A673 (cell line): ENCODE measurements around the gene ZC3H12A. TPM values are rescaled to one million over a fixed set of nuclear protein-coding genes. Genes with fewer than 3 reads are reported as not detected.

Experiments used
- BruUV-seq: library from RNA; stranded (reverse); fragments of 400-500 nt; replicated peaks from 2 replicates; lab custom pipeline; 2021; lab: Mats Ljungman, UMichigan
- CTCF ChIA-PET: fragments of 300-600 bp; sonication (Branson Sonifier 250); formaldehyde crosslinking; loops from one replicate; lab custom pipeline; 2022; ENCODE audit warnings: antibody characterized with exemption; lab: Charles Lee
- POLR2A ChIA-PET: fragments of 300-600 bp; sonication (Branson Sonifier 250); formaldehyde crosslinking; loops from one replicate; lab custom pipeline; 2022; ENCODE audit warnings: antibody characterized with exemption; ENCODE audit not compliant: low non-redundant PET; lab: Charles Lee
- DNase-seq: peaks from one replicate; pipeline ENCODE4 v3.0.0-alpha.2; 2015; ENCODE audit warnings: low spot score
- H3K27ac ChIP-seq: fragments of 200-600 bp; sonication (generic); 2 replicates; pipeline ENCODE4 v1.5.1; 2016; ENCODE audit warnings: mixed run types, low read depth, mild to moderate bottlenecking, mixed read lengths, antibody characterized with exemption, low read length; ENCODE audit not compliant: poor library complexity, severe bottlenecking
- H3K27me3 ChIP-seq: fragments of 200-600 bp; sonication (generic); replicated peaks from 2 replicates; pipeline ENCODE4 v1.6.1; 2017; ENCODE audit warnings: mixed run types, low read depth, mild to moderate bottlenecking, mixed read lengths, antibody characterized with exemption, low read length; ENCODE audit not compliant: insufficient read depth, poor library complexity
- H3K36me3 ChIP-seq: fragments of 200-600 bp; sonication (generic); 2 replicates; pipeline ENCODE4 v1.6.1; 2016; ENCODE audit warnings: mixed run types, mild to moderate bottlenecking, mixed read lengths, antibody characterized with exemption, low read length; ENCODE audit not compliant: insufficient read depth, poor library complexity, severe bottlenecking
- H3K4me1 ChIP-seq: fragments of 200-600 bp; sonication (generic); 2 replicates; pipeline ENCODE4 v1.6.1; 2017; ENCODE audit warnings: mixed run types, mild to moderate bottlenecking, mixed read lengths, antibody characterized with exemption, low read length; ENCODE audit not compliant: insufficient read depth, poor library complexity, severe bottlenecking
- H3K4me3 ChIP-seq: fragments of 200-600 bp; sonication (generic); 2 replicates; pipeline ENCODE4 v1.5.1; 2016; ENCODE audit warnings: low read depth, mixed run types, mild to moderate bottlenecking, mixed read lengths, low read length; ENCODE audit not compliant: poor library complexity, severe bottlenecking
- H3K9me3 ChIP-seq: fragments of 200-600 bp; sonication (generic); 2 replicates; pipeline ENCODE4 v1.6.1; 2016; ENCODE audit warnings: mixed run types, low read depth, mild to moderate bottlenecking, mixed read lengths, antibody characterized with exemption, low read length; ENCODE audit not compliant: poor library complexity, severe bottlenecking
- EZH2 ChIP-seq: fragments of 200-600 bp; sonication (generic); IDR thresholded peaks from 2 replicates; pipeline ENCODE4 v1.6.1; 2017; ENCODE audit warnings: borderline replicate concordance, low read depth, mild to moderate bottlenecking, mixed read lengths, antibody characterized with exemption, low read length; ENCODE audit not compliant: poor library complexity, severe bottlenecking
- intact Hi-C: fragments of 100-400 bp; cut with micrococcal nuclease; formaldehyde crosslinking; loops from one replicate; pipeline ENCODE4 v1.10.0; 2022; ENCODE audit not compliant: unreplicated experiment
- total RNA-seq: library from RNA; stranded (reverse); gene quantifications from 2 replicates; pipeline ENCODE4 v1.2.3, GENCODE V29; 2021
- TF ChIP-seq, protein P1 (sequence below): fragments of 300-800, 200-600 bp; sonication (generic); conservative IDR thresholded peaks from 2 replicates; pipeline ENCODE4 v1.5.1; 2017; ENCODE audit warnings: low read depth, mild to moderate bottlenecking, antibody characterized with exemption, low read length, moderate library complexity, mixed read lengths

Gene ZC3H12A
- total RNA-seq, 1 experiment from 2014 or later = 5.4 TPM

- no TSS peak for BruUV-seq
- H3K27me3 ChIP-seq = no peaks in the 10 kb centered on the region
- peaks cover 32% of the 10 kb centered on the region for H3K36me3 ChIP-seq
- ChIA-PET CTCF (interaction anchor here (0.6 kb wide), 1 partner anchor 15 kb away, joined by 6 read pairs; no protein-coding TSS in a partner anchor), POLR2A (no interaction called here)
- H3K9me3 ChIP-seq = no peaks in the 10 kb centered on the region
- no peak overlapping the region for H3K4me3 ChIP-seq
- H3K27ac ChIP-seq = no peak overlapping the region
- intact Hi-C loops = no loop called here
- TF ChIP-seq EZH2 = no peak
- TF ChIP-seq, protein P1, sequence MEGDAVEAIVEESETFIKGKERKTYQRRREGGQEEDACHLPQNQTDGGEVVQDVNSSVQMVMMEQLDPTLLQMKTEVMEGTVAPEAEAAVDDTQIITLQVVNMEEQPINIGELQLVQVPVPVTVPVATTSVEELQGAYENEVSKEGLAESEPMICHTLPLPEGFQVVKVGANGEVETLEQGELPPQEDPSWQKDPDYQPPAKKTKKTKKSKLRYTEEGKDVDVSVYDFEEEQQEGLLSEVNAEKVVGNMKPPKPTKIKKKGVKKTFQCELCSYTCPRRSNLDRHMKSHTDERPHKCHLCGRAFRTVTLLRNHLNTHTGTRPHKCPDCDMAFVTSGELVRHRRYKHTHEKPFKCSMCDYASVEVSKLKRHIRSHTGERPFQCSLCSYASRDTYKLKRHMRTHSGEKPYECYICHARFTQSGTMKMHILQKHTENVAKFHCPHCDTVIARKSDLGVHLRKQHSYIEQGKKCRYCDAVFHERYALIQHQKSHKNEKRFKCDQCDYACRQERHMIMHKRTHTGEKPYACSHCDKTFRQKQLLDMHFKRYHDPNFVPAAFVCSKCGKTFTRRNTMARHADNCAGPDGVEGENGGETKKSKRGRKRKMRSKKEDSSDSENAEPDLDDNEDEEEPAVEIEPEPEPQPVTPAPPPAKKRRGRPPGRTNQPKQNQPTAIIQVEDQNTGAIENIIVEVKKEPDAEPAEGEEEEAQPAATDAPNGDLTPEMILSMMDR = no peak
- no peak for DNase-seq
- peaks cover 13% of the 10 kb centered on the region for H3K4me1 ChIP-seq
Observed at GRCh38 chr1:37482796-37483744, 8.7 kb downstream of the ZC3H12A start.

DNA sequence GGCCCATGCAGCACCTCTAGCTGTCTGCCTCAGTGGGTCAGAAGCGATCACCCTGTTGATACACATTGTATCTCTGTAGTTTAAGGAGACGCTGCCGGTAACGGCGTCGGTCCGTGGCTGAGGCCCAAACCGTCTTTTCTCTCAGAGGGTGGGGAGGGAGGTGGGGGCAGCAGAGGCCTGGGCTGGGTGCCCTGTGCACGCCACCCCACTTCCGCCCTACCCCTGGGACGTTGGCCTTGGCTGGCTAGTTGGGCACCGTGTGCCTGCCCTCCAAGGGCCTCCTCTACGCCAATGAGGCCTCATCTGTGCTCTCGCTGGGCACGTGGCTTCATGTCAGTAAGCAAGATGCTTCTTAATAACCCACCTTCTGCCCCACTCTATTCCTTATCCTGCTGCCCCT, 9.4 kb downstream of the ZC3H12A start:
- H3K27ac ChIP-seq = no peak overlapping the region
- ChIA-PET CTCF (no interaction called here), POLR2A (no interaction called here)
- H3K9me3 ChIP-seq = no peaks in the 10 kb centered on the region
- H3K4me3 ChIP-seq = no peak overlapping the region
- BruUV-seq = no TSS peak
- H3K27me3 ChIP-seq = no peaks in the 10 kb centered on the region
- no peak for DNase-seq
- peaks cover 10% of the 10 kb centered on the region for H3K4me1 ChIP-seq
- TF ChIP-seq, protein P1 = no peak
- TF ChIP-seq EZH2 = no peak
- peaks cover 28% of the 10 kb centered on the region for H3K36me3 ChIP-seq
- intact Hi-C loops = no loop called here

GRCh38 chr1:37484325-37485051, 10.1 kb downstream of the ZC3H12A start:
- no TSS peak for BruUV-seq
- Histone ChIP-seq H3K4me3 (no peak overlapping the region), H3K27ac (no peak overlapping the region), H3K4me1 (peaks cover 4% of the 10 kb centered on the region), H3K27me3 (no peaks in the 10 kb centered on the region), H3K36me3 (peaks cover 31% of the 10 kb centered on the region), H3K9me3 (no peaks in the 10 kb centered on the region)
- TF ChIP-seq, protein P1 = no peak
- TF ChIP-seq EZH2 = no peak
- CTCF ChIA-PET = no interaction called here
- DNase-seq = no peak
- POLR2A ChIA-PET = no interaction called here
- intact Hi-C loops = no loop called here
